Measurements from ENCODE around the gene TNFRSF4.

The TNFRSF4 gene

DNA sequence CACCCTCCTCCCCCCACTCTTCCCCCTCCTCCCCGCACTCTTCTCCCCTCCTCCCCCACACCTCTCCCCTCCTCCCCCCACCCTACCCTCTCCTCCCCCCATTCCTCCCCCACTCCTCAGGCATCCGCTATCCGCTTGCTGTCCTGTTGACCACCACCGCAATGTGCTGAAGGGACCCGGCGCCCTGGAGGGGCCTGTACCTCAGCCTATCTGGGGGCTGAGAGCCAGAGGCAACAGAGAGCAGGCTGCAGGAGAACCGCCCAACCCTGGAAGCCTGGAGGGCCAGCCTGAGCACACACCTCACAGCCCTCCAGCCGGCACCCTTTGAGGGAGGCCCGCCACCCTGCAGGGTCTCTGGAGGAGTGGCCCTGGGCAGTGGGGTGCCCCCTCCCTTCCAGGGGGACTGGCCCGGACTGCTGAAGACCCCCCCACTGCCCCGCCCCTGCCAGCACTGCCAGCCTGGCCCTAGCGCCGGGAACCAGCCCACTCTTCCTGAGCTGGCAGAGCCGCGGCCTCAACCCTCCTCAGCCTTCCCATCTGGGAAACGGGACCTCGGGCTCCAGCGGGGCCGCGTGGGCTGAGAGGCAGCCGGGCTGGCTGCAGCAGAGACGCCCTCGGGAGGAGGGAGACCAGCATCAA is 31.3 kb upstream of the TNFRSF4 start:
- DNase-seq, result no peak

DNA sequence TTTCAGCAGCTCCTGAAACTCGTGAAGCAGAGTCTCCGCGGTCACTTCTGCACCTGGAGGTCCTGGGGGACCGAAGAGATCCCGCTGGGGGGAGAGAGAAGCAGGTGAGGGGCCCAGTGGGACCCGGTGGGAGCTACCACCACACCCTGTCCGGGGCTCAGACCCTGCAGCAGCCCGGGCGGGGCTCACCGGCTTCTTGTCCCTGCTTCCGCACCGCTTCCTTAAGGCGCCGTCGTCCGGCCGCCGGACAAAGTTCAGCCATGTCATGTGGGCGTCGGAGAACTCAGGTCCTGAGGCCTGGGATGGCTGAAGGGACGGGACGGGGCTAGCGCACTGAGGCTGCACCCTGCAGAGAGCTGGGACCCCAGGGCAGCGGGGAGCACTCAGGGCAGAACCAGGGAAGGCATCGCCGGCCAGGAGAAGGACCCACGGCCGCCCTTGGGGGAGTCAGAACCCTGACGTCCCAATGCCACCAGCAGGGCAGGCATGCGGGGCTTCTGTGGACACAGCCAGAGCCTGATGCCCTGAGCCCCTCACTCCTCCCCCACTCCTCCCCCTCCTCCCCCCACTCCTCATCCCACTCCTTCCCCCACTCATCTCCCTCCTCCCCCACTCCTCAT is 30.3 kb upstream of the TNFRSF4 start:
- DNase-seq, result no peak

DNA sequence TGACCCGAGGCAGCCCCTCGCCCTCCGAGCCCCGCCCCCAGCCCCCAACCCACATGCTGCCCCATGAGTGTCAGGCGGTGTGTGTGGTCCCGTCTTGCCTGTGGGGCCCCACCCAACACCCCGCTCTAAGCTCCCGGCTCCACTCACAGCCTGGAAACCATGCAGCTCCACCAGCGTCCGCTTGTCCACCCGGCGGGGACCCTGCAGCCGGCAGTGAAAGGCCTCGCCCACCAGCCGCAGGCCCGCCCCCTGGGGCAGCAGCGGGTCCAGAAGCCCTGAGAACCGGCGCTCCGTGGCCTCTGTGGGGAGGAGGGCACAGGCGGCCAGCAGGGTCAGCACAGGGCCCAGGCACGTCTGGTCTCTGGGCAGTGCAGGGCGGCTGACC is 29.8 kb upstream of the TNFRSF4 start:
- DNase-seq, result no peak

DNA sequence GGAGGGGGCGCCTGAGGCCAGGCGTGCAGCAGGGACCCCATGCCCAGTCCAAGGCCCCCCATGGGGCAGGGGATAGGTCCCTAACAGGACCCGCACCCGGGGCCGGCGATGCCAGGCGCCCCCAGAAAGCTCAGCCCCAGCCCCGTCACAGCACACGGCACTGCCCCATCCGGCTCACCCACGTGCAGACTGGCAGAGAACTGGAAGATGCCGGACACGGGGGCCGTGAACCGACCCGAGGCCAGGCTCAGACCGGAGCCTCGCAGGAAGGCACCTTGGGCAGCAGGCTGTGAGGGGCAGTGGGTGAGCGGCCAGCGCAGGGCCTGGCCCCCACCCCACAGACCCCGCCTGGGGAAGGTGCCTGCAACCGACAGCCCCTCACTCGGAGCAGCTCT is 29.3 kb upstream of the TNFRSF4 start:
- DNase-seq, result no peak

DNA sequence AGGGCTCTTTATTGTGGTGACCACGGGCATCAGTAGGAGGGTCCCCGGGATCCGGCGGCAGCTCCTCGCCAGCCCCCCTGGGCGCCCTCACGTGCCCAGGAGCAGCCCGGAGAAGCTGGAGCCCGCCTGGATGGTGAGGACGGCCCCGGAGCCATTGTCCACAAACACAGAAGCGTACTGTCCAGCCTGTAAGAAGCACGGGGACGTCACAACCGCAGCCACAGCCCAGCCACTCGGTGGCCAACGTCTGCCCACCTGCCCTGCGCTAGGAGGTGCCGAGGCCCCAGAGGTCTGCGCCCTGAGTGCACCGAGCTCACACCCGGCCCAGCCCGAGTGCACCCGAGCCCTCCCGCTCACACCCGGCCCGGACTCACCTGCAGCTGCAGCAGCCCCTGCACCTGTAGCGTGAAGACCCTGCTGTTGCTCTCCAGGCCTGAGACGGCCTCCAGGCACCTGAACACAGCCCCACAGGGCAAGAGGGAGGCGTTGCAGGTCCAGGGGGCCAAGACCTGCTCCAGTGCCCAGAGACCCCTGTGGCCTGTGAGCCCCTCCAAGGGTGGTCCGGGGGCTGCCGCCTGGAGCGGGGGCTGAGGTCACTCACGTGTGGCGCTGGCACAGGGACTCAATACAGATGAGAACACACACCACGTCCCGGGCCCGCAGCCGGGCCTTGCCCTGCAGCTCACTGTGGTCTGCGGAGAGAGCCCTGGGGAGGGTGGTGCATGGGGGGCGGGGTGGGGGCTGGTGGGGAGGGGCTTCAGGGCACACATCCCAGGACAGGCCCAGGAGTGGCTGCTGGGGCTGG is 28.7 kb upstream of the TNFRSF4 start:
- DNase-seq, result no peak

DNA sequence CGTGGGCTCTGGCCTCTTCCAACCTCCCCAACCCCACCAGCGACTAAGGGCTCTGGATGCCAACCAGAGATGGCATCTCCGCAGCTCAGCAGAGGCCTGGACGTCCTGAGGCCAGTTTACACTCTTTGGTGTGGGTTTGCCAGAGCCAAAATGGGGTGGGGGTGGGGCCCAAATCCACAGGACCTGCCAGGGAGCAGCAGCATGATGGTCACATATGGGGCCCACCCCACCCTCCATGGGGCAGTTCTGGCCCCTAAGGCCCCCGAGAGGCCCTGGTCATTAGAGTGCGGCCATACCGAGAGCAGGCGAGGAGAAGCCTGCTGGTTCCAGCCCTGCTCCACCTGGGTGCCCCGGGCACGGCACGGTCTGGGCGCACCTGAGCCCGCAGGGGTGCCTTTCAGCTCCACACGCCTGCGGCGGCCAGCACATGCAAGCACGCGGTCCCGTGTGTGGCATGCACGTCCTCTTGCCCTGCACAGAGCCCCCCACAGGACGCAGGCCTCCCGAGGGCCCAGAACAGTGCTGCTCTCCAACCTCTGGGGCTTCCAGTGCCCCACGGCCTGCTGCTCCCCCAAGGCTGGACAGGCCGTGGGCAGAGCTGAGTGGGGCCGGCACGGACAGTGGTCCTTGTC is 27.8 kb upstream of the TNFRSF4 start:
- DNase-seq, result no peak

DNA sequence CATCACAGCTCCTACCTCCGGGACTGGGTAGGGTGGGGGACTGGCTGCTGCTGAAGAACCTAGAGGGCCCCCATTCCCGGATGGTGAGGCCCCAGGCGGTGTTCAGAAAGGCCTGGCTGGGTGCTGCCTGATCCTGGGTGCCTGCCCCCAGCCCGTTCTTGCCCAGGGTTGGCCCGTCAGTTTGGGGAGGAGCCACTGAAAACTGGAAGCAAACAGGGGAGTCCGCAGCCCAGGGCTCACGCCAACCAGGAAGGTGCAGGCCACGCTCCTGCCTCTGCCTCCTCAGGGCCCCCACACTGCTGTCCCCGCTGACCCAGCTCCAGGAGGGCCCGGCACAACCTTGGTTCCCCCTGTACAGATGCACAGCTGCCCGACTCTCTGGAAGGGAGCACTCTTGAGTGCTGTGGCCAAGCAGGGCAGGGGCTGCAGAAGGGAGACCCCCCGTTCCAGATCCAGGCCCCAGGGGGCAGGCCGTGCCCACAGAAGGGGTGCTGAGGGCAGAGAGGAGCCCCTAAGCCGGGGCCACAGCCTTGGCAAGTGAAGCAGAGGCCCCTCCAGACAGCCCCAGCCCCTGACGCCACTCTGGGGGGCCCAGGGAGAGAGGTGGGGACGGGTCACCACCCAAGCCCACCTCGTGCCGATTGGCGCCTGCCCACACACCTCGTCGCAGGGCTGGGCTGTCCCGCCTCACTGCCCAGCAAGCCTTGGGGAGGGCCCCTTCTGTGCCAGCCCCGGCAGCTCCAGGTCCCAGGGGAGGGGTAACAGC is 27.1 kb upstream of the TNFRSF4 start:
- no peak for DNase-seq

DNA sequence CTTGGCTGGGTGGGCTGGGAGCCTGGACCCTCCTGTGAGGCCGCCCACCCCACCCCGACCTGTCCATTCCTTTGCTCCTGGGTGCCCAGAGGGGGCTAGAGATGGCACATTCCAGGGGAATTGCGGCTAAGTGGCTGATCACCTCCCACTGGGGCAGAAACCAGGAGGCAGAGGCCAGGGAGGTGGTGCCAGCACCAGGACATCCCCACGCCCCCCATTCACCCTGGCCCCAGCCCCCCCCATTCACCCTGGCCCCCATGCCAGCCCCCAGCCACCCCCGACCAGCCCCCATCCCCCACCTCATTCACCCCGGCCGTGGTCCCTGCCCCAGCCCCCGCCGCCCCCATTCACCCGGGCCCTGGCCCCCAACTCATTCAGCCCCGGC is 26.4 kb upstream of the TNFRSF4 start:
- no peak for DNase-seq

DNA sequence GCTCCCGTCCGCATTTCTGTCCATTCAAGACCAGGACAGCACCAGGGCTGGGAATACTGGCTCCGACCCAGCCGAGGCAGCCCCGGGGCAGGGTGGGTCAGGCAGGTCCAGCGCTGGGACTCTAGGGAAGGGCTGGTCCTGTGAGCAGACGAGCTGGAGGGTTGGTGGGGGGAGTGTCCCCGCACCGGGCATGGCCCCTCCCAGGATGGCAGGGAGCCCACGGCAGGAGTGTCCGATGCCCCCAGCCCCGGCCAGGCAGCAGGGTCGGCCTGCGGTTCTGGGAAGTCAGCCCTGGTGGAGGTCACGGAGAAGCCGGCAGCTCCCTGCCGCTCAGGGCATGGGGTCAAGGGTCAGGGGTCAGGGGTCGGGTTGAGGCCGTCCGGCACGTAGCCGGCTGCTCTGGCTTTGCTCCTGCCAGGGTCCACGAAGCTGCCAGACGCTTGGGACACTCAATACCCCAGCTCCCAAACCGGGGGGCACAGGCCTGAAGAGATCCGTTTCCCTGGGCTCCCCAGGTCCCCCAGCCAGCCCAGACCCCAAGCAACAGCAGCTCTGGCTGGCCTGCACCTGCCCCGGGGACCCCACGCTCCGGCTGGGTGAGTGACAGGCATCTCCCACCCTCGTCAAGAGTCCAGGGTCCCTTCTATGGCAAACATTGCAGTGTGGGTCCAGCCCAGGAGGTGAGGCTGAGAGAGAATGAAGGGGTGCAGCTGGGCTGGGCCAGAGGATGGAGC is 25.8 kb upstream of the TNFRSF4 start:
- DNase-seq, result no peak

DNA sequence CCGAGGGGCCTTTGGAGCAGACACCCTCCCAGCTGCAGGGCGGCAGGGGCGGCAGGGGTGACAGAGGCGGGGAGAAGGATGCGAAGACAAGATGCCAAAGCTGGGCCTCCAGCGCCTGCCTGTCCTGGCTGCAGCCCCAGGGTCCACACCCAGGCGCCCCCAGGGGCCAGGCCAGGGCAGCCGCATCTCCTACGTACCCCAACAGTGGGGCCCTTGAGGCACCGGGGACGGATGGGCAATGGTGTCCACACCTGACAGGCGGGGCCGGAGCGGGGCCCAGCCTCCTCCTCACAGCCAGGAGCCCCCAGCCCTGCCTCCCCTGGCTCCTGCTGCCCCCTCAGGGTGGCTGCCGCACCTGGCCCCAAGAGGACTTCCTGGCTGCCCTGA is 25.3 kb upstream of the TNFRSF4 start:
- no peak for DNase-seq

DNA sequence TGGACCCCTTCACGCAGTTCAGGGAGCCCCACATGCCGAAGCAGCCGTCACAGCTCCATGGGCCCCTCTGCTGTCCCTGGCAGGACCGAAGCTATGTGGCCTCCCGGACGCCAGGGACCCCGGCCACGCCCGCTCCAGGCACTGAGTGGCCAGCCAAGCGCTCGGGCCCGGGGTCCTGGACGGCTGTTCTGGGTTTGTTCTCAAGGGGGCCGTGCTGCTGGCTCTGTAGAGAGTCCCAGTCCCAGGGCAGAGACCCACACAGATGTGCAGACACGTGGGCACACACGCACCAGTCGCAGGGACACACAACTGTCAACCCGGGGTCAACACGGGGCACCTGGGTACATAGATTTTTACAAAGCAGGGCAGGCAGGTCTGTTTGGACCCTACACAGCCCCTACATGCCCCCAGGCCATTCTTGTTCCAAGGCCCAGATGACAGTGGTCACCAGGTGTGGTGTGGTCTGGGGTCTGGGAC is 24.8 kb upstream of the TNFRSF4 start:
- DNase-seq, result no peak

DNA sequence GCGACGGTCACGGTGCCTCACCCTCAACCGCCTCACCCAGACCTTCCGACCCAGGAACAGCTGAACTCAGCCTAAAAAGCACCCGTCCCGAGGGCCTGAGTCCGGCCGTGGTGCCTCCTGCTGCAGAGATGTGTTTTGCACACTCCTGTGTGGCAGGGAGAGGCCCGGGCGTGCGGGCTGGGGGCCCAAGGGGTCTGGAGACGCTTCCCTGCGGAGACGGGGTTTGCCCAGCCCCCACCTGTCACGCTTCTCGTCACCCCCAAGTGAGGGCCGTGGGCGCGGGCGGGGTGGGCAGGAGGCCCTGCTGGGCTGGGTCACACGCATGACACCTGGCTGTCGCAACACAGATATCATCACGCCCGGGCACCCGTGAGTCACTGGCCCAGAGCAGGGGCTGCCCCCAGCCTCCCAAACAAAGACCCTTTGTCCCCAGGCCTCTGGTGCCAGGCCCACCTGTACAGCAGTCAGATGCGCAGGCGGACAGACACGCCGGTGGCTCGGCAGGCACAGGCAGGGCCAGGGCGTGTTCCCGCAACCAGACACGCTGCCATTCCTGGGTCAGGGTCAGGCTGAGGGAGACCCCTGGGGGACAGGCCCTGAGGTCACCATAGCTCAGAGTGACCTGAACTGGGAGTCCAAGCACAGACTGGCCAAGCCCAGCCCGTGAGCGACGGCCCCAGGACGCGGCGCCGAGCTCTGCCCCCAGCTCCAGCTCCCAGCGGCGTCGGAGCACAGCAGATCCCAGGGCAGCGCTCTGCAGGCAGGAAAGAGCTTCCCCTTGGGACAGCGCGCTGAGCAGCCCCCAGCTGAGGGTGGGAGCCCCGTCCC is 24.1 kb upstream of the TNFRSF4 start:
- DNase-seq, result no peak

DNA sequence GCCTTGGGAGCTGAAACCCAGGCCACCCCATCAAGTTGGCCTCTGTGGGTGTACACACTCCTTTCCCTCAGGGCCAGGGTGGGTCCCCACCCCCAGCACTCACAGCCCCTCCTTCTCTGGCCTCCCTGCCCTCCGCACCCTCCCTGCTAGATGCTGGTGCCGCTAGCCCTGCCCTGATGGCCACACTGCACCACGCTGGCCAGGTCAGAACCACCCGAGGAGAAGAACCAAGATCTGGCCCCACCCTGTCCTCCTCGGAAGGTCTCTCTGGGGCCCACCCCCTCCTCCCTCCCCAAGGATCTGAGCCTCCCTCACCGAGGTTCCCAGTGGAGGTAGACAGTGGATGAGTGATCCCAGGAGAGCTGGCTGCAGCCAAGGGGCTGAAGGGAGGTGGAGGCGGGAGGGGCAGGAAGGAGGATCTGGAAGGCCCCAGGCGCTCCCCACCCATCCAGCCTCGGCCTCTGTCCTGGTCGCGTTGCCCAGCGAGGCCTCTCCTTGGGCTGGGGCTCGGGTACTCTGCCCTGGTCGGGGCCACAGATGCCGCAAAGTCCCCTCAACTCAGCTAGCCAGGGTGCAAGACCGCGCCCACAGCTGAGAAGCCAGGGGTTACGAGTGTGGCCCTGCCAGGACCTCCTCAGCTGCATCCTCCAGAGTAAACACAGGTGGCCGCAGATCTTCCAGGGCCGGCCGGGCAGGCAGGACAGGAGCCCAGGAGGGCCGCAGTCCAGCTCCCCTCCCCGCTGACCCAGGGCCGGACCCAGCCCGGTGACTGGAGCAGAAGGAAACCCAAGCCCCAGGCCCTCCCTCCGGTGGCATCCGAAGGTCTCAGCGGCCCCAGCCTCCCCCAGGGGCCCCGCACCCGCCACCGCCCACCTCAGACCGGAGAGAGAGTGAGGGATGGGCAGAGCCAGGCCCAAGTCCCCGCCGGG is 23.3 kb upstream of the TNFRSF4 start:
- no peak for DNase-seq

DNA sequence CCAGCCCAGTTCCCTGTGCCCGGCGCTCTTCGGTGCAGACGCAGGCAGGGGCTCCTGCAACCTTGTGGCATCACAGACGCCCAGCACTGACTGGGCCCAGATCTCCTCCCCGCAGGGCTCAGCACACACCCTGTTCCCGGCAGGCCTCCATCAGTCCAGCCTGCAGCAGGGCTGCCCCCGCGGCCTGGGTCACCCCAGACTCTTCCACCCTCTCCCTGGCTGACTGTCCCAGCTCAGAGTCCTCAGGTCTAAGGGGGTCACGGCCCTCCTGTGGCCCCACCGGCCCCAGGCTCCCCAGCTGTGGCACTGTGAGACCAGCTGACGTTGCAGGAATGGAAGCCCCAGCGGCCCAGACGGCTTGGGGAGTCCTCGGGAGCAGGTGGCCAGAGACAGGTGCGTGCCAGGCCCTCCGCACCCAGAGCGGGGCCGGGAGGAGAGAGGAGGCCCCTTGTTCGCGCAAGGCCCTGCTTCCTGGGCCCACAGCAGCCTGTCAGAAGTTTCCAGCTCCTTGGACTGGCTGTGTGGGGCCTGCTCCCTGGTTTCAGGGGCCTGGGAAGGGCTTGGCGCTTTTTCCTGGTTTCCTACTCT is 22.3 kb upstream of the TNFRSF4 start:
- DNase-seq, result no peak

DNA sequence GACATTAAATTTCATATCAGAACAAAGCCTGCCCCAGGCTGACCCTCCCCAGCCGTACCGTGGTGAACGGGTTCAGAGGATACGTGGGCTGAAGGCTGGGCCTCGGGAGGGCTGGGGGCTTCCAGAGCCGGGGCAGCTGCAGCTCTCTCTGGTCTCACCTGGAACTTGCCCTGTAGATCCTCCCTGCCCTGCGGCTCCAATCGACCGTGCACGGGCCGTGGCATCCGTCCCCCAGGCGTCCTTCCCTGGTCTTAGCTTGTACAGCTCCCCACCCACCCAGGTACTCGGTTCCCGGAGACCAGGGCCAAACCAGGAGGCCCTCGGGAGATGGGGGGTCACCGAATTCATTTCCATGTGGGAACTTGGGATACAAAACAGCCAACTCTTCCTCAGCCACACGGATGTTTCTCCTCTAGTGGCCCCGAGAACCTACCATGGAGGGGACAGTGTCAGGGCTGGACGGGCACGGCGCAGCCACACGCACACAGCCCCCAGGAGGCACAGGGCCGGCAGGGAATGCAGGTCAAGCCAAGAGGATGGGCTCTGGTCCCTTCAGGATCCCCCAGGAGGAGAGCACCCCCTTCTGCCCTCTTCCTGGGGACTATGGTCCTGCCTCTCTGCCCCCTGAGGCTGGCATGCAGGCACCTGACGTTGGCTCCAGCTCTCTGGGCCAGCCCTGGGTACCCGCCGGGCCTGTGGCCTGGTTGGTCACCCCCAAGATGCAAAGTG is 21.2 kb upstream of the TNFRSF4 start:
- DNase-seq, result no peak

DNA sequence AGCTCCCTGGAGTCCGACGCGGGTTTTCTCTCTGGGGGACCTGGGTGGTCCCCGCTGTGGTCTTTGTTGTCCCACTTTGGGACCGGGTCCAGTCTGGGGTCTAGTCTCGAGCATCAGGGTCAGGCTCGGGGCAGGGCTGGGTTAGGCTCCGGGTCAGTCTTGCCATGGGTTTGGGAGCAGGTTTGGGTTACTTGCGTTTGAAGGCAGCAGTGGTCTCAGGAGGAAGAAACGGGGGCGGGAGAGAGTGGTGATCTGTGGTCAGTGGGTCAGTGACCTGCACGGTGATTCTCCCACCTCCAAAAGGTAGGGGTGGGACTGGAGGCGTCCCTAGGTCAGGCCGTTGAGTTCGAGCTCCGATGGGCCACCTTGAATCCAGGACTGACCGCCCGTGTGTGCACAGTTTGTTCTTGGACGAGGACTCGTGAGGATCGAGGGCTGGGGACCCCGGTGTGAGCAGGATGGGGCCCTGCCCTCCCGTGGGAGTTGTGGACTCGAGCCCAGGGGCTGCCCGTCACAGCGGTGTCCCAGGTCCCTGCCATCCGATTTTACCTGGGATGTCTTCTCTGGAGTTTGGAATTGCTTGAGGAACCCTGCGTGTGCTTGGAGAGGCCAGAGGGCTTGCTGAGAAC is 20.3 kb upstream of the TNFRSF4 start:
- DNase-seq, result no peak

DNA sequence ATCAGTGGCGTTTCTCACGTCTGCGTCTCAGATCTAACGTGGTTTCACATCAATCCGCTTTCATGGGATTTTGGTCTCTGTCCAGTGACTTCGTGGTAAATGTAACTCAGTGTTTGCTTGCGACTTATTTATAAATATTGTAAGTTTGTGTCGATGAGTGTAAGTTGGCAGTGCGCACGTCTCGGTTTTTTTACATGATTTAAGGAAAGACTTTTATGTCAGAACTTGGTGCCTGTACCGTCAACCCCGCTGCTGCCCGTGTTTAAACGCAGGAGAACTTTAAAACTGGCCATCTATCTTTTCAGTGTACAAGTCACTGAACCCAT is 19.6 kb upstream of the TNFRSF4 start:
- DNase-seq, result no peak

DNA sequence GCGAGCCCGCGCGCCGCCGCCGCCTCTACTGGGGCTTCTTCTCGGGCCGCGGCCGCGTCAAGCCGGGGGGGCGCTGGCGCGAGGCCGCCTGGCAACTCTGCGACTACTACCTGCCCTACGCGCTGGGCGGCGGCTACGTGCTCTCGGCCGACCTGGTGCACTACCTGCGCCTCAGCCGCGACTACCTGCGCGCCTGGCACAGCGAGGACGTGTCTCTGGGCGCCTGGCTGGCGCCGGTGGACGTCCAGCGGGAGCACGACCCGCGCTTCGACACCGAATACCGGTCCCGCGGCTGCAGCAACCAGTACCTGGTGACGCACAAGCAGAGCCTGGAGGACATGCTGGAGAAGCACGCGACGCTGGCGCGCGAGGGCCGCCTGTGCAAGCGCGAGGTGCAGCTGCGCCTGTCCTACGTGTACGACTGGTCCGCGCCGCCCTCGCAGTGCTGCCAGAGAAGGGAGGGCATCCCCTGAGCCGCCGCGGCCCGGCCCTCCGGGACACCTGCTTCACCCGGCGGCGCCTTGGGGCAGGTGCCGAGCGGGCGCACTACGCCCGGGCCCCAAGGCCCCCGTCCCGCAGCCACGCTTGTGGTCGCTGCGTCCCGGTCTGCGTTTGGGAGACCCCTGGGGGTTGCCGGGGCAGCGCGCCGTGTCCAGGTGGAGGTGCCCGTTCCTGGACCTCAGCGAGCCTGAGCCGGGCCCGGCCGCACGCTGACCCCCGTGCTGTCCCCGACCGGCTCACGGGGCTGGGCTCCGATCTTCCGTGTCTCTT is 19.0 kb upstream of the TNFRSF4 start:
- no peak for DNase-seq

All from DMS153 (cell line).